Measurements from ENCODE around the gene LCN10.
"Not testable (repeated sequence)": the region's sequence is repeated elsewhere in the genome, so short reads cannot be mapped to it uniquely, and the experiment has no call there.

Gene LCN10

DNA sequence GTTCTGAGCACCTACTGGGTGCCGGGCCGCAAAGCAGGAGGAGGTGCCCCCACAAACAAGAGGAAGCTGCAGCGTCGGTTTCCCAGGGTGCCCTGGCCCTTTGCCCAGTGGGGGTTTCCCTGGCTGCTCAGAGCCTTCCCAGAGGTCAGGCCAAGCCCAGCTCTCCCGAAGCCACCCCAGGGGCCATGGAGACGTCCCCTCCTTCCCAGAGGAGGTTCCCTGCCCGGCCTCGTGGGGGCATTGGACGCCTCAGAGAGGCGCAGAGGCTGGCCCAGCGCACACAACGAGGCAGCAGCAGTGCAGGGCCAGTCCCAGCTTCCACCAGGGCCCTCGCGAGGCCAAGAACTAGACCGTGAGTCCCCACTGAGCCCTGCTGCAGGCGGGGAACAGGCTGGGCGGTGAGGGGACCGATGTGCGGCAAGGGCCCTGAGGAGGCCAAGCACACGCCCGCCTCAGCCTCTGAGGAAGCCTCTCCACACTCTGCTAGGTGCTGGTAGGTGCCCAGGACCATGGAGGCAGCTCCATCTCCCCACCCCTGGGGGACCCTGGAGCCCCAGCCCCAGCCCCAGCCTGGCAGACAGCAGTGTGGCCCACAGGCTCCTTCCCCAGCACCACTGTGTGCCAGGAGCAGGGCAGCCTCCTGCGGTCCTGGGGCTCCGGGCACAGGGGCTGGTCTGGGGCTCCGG is 23.4 kb downstream of the LCN10 start:
- no peak for DNase-seq (ENCODE audit: low read depth)

DNA sequence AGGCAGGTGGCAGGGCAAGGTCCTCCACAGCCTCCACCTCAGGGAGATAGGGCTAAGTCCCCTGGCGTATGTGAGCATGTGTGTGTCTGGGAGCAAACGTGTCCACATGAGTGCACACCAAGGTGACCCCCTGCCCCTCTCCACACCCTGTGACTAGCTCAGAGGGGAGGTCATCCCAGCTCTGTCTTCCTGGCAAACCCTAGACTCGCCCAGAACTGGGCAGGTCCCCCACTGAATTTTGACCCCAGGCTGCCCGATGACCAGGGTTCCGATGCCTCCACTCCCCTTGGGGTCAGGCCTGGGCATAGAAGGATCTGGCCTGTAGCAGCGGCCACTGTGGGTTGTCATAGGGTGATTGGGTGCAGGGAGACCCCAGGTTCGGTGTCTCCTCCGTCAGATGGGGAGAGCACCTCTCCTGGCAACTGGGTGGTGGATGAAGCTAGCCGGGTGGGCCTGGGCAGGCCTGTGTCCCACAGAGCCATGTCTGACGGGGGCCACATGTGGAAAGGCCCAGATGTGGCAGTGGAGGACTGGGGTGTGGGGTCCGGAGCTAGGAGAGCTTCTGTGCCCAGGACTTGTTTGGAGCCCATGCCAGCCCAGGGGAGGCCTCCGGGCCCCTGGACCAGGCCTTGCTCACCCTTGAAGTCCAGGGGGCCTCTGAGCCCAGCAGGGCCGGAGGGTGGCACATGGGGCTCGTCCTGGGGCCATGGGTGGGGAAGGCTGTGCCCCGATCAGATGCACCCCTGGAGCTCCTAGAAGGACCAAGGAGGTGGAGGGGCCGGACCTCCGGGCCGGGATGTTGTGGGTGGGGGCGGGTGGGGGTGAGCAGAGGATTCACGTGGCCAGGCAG is 24.2 kb downstream of the LCN10 start:
- DNase-seq (ENCODE audit: low read depth) = no peak

DNA sequence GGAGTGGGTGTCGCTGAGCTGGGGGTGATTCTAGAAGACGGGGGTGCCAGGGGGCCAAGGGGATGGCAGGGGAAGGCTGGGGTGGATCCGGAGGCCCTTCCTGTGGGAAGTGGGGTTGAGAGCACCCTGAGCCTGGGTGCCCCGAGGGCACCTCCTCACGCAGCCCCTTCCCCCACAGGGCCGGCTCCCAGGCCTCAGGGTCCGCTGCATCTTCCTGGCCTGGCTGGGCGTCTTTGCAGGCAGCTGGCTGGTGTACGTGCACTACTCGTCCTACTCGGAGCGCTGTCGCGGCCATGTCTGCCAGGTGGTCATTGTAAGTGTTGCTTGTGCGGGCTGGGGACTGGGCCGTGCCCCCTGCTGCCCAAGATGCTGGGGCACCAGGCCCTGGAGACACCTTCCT is 25.3 kb downstream of the LCN10 start:
- no peak for DNase-seq (ENCODE audit: low read depth)

DNA sequence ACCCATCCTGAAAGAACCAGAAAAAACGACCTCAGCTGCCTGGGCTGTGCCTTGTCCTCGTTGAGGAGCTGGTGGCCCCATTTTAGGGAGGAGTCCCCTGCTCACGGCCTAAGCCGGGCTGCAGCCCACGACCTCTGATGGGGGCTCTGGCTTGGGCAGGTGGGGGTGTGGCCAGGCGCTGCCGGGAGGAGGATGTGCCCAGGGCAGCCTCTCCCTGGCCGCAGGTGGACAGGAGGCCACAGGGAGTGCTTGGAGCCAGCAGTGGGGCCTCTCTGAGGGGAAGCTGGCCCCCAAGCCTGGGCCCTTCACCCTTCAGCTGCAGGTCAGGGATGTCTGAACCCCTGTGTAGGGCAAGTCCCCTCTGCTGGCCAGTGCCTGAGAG is 27.9 kb downstream of the LCN10 start:
- no peak for DNase-seq (ENCODE audit: low read depth)

DNA sequence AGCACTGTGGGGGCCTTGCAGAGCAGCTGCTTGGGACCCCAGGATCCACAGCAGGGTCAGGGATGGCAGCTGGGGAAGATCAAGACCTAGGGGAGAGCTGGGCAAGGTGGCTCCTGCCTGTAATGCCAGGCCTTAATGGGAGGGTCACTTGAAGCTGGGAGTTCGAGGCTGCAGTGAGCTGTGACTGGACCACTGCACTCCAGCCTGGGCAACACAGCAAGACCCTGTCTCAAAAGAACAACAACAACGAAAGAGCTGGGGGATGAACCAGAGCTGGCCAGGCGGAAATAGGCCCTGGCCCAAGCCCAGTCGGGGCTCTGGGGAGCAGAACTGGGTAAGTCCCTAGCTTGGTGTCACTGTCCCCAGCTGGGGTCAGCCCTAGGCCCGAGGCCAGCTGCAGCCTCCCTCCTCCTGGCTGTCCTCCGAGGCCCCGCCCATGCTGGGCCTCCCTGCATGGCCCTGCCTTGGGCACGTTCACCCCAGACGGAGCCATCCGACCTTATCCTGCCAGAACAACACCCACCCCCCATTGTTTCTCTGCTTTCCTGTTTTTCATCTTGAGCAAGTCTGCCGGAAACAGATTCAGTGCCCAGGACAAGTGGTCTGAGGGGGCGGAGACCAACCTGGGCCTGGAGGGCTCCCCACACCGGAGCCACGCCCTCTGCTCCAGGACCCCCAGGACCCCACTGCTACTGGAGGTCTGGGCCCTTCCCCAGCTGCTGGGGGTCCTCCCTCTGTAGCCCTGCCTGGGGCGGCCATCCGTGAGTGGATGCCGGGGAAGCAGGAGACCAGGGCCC is 28.4 kb downstream of the LCN10 start:
- no peak for DNase-seq (ENCODE audit: low read depth)

DNA sequence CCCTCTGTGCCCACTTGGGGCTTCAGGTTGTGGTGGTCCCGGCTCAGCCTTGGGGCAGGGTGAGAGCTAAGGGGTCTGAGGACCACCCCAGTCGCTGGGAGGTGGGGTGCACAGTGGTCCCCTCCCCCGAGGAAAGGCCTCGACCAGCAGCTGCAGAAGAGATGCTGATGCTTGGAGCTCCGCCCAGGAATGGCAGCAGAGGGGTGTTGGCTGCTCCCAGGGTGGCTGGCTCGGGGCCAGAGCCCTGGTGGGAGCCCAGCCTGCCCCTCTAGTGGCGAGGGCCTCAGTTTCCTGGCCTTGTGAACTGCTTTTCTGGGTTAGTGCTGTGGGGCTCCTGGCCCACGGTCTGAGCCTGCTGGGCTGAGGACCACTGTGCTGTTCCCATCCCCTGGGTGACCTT is 29.2 kb downstream of the LCN10 start:
- no peak for DNase-seq (ENCODE audit: low read depth)

DNA sequence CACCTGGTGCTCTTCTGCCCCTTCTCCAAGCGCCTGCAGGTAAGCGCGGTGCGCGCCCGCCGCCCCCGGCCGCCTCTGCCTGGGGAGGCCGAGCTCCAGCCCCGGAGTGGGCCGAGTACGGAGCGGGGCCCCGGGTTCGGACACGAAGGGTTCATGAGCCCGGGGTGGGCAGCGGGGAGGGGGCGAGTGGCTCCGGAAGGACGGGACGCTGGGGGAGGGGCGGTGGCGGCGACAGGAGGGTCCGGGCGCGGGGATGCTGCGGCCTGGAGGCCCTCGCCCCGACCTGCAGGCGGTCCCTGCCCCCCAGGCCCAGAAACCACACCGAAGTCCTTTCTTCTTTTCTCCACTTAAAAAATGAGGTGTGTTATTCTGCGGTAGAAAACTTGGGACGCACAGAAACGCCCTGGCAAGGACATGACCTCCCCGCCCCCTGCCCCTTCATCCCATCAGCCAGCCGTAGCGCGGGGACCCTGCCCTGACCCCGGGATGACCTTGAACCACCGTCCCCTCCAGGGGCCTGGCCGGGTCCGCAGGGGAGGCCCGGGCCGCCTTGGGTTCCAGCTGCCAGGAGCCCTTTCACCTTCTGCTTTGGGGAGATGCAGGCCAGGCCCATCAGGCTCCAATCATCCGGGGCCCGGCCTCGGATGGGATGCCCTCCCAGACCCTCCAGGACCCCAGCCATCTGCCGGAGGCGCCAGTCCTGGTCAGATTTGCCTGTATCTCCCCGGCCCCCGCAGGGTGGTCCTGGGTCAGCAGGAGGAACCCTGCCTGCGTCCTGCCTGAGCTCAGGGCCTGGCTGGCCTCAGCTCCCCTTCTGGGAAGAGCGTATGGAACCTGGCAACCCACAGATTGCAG is 29.8 kb downstream of the LCN10 start:
- no peak for DNase-seq (ENCODE audit: low read depth)

DNA sequence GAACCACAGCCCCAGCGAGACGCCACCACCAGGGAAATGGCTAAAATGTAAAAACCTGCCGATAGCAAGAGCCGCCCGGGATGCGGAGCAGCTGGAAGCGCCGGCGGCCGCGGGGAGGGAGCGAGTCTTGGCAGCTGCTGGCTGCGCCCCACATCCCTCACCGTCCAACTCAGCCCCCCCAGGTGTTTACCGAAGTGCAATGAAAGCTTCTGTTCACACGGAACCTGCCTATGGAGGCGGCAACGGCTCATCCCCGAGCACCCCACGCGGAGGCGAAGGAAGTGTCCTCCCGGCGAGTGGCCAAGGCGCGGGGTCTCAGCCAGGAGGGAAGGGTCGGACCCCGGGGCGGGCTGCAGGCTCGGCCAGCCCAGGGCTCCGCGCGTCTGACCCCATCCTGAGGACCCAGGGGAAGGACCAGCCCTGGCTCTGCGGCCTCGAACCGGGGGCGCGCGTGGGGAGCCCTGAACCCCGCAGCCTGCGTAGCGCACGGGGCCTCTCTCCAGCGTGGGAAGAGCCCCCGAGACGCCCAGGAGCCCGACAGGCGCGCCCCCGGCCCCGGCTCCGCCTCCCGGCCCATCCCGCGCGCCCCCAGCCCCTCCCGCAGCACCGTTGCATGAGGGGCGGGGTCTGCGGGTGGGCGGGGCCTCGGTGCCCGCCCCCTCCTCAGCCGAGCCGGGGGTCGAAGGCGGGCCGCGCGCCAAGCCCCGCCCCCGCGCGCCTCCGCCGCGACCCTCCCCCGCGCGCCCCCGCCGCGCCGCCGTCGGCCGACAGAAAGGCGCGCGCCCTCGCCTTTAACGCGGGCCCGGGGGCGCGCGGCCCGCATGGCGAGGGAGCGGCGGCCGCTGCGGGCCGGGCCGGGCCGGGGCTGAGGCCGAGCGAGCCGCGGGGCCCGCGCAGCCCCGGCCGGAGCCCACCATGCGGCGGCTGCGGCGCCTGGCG is 30.7 kb downstream of the LCN10 start, which contains the start of gene DIPK1B:
Gene DIPK1B (plus strand): TSS at position 822 of the 939 bp plus-strand sequence. CDS start 94 bp downstream, at position 916.
- DNase-seq (ENCODE audit: low read depth) = no peak

DNA sequence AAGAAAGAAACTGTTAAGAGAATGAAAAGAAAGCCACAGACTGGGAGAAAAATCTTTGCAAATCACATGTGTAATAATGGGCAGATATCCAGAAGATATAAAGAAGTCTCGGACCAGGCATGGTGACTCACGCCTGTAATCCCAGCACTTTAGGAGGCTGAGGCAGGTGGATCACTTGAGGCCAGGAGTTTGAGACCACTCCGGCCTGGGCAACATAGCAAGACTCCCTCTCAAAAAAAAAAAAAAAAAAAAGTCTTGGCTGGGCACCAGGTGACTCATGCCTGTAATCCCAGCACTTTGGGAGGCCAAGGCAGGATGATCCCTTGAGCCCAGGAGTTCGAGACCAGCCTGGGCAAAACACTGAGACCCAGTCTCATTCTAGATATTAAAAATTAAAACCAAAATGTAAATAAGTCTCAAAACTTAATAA is 31.5 kb downstream of the LCN10 start:
- not testable (repeated sequence) for DNase-seq (ENCODE audit: low read depth)

DNA sequence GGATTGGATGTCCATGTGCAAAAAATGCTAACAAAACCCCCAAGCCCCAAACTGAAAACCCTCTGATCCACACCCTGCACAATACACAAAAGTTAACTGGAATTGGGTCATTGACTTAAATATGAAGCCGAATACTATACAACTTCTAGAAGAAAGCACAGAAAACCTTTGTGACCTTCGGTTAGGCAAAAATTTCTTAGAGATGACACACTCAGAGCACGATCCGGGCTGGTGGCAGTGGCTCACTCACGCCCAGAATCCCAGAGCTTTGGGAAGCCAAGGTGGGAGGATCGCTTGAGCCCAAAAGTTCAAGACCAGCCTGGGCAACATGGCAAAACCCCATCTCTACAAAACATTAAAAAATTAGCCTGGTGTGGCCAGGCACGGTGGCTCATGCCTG is 32.2 kb downstream of the LCN10 start:
- no peak for DNase-seq (ENCODE audit: low read depth)

DNA sequence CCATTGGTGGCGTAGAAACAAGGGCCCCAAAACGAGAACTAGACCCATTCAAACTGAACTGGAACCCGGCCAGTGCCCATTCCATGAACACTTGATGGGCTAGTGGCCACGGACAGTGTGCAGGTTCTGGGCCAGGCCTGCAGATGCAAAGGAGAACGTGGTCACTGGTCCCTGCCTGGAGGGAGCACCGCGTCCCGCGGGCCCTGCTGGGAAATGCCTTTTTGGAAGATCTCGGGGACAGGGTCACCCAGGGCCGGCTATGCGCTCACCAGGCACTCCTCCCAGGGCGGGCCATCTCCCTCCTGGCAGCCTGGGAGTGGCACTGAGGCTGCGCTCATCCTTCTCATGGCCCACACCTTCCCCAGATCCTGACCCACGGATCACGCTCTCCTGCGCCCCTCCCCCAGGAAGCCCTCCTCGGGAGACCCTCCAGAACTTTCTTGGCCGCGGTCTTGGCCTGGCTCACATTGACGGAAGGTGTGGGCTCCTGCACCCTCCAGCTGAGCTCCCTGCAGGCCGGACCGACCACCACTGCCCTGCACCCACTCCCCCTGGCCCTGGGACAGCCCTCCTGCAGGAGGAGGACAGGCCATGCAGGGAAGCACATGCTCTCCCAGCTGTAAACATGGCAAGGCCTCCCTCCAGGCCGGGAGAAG is 33.2 kb downstream of the LCN10 start:
- DNase-seq (ENCODE audit: low read depth) = no peak

DNA sequence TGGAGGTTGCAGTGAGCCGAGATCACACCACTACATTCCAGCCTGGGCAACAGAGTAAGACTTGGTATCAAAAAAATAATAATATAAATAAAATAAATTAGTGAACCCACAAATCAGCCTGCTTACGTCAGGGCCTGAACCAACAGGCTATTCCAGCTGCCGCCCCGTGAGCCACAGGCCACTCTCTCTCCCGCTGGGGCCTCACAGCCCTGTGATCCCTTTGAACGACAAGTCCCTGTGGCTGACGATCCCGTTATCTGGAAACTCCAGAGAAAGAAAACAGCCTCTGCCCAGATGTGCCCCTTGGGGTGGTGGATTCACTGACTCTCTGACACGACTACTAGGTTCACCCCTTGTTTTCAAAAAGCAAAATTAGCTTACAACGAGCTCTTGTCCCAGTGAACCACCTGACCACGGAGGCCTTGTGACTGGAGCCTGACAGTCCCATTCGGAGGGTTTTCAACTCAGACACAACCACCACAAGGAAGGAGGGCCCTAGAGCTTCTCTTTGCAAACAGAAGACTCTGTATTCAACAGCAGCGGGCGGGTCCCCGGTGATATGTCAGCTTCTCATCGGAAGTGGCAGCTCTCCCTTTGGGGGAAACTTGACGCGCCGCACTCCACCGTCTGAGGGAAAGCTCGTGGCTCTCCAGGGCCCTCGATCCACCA is 34.8 kb downstream of the LCN10 start:
- DNase-seq (ENCODE audit: low read depth) = no peak

DNA sequence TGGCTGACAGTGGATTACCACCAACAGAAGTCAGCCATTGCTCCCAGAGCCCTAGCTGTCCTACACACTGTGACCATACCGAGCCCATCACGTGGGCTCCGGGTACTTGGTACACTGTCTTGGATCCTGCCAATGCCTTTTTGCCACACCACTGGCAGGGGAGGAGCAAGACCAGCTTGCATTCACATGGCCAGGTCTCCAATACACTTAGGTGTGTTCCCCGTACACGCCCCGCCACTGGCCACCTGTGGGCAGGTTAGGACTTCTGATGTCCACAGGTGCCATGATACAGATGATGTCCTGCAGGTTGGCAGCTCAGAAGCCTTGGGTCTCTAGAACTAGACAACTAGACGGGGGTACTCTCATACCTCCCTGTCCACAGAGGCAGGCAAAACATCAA is 35.7 kb downstream of the LCN10 start:
- no peak for DNase-seq (ENCODE audit: low read depth)

DNA sequence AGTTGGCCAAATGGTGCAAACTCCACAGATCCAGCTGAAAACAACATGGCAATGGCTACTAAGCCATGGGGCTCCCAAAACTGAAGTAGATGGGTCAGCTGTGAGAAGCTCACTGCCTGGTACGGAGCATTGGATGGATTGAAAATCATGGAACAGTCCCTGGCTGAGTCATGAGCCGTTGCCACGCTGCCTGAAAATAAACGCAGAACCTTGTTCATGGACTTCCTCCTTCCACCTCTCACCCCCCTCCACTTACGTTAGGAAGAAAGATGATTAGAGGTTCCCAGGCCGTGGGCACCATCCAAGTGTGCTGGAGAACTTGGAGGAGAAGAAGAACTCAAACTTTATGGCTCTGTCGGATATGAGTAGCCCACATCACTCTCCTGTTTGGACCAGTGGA is 37.2 kb downstream of the LCN10 start:
- no peak for DNase-seq (ENCODE audit: low read depth)

DNA sequence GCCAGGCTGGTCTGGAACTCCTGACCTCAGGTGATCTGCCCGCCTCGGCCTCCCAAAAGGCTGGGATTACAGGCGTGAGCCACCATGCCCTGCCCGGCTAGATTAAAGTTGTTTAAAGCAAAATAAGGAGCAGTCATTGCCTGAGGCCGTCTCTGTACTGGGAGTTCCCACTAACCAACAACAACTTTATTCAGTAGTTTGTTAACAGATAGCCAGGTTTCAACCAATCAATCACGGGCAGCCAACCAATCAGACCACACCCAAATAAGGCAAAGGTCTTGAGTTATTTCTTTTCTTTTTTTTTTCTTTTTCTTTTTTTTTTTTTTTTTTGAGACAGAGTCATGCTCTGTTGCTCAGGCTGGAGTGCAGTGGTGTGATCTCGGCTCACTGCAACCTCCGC is 38.0 kb downstream of the LCN10 start:
- DNase-seq (ENCODE audit: low read depth) = not testable (repeated sequence)

DNA sequence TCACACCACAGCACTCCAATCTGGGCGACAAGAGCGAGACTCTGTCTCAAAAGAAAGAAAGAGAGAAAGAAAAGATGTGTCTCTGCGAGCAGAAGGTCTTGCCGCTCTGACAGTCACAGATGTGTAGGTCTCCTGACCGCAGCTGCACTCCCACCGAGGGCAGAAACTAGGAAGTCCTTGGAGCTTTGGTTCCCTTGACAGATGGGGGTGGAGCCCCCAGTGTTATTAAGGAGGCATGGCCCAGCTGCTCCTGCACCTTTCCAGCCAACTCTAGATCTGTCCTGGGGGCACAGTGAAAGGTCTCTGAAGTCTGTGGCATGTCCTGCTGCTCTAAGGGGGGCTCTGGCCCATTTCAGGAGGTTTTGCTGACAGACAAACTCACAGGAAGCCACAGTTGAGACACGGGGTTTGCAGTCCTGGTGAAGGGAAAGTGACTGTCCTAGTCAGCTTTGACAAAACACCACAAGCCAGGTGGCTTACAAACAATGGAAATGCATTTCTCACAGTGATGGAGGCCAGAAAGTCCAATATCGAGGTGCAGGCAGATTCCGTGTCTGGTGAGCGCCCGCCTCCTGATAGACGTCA is 39.4 kb downstream of the LCN10 start:
- DNase-seq (ENCODE audit: low read depth) = no peak

DNA sequence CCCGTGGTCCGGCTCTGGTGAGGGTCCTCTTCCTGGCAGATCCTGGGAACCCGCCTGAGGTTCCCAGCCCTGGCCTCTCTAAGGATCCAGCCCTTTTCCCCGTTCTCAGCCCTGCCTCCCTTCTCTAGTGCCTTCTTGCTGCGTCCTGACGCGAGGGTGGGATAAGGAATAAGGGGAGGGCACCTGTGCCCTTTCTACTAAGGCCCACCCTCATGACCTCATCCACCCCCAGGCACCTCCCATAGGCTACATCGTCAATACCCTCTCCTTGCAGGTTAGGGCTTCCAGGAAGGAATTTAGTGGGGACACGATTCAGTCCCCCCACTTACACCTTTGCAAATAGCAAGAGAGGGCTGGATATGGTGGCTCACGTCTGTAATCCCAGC is 41.1 kb downstream of the LCN10 start:
- DNase-seq (ENCODE audit: low read depth) = no peak

DNA sequence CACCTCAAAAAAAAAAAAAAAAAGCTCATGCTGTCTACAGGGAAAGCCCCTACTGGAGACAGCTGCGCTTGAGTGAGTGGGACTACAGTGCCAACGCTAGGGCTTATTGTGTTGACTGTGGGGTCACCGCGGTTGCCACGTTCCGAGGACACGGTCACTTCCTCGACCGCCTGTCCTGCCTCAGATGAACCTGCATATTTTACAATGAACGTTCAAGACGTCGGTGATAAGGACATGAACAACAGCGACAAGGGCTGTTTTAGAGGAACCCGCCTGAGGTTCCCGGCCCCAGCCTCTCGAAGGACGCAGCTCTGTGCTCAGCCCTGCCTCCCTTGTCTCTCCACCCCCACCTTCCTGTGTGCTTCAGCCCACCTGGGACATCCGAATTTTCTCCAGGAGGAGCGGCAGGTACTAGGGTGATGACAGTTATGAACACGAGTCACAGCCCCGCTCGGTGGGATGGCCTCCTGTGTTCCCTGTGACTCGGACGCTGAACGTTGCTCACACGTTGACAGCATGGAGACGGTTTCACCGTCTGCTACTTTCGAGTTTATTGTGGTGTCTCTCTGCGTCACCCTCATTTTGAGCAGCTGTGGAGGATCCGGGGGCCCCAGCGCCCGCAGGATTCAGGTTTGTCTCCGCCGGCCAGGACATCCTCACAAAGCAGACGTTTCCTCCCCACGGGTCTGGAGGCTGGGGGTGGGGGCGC is 41.6 kb downstream of the LCN10 start:
- DNase-seq (ENCODE audit: low read depth) = no peak
